SK-N-SH (cell line): Measurements from ENCODE around the gene S100A16.

Source experiments
- EP300 ChIP-seq, 2 experiments: IDR thresholded peaks; 2 replicates each; pipeline versions ENCODE4 v1.4.0 to v1.6.1; 2012; ENCODE audit warnings: borderline replicate concordance in 1 of 2, low read depth in 1 of 2, low read length in 1 of 2
- FOSL2 ChIP-seq: IDR thresholded peaks from 2 replicates; pipeline ENCODE4 v1.4.0; 2012; ENCODE audit warnings: low read depth, mild to moderate bottlenecking, moderate library complexity, borderline replicate concordance
- FOXM1 ChIP-seq: IDR thresholded peaks from 2 replicates; pipeline ENCODE4 v1.4.0; 2012; ENCODE audit warnings: low read depth, mild to moderate bottlenecking
- JUND ChIP-seq: IDR thresholded peaks from 2 replicates; pipeline ENCODE4 v1.4.0; 2012
- POLR2AphosphoS5 ChIP-seq: IDR thresholded peaks from 2 replicates; pipeline ENCODE4 v1.6.1; 2012; ENCODE audit warnings: low read depth, low read length
- RAD21 ChIP-seq: IDR thresholded peaks from 2 replicates; pipeline ENCODE4 v1.6.1; 2012; ENCODE audit warnings: mild to moderate bottlenecking, low read length
- RCOR1 ChIP-seq: fragments of 150-350 bp; IDR thresholded peaks from 2 replicates; pipeline ENCODE4 v1.6.1; 2017; ENCODE audit warnings: antibody characterized with exemption, low read length
- SIN3A ChIP-seq: IDR thresholded peaks from 2 replicates; pipeline ENCODE4 v1.6.1; 2012; ENCODE audit warnings: low read depth, mild to moderate bottlenecking, low read length, moderate library complexity, borderline replicate concordance
- TEAD4 ChIP-seq: IDR thresholded peaks from 2 replicates; pipeline ENCODE4 v1.4.0; 2012; ENCODE audit warnings: mild to moderate bottlenecking, borderline replicate concordance; ENCODE audit not compliant: insufficient read depth
- YY1 ChIP-seq: IDR thresholded peaks from 2 replicates; pipeline ENCODE4 v1.4.0; 2012; ENCODE audit warnings: low read depth, mild to moderate bottlenecking
- TF ChIP-seq, protein P1 (sequence below): fragments of 200-600 bp; sonication (generic); IDR thresholded peaks from 2 replicates; pipeline ENCODE4 v1.6.1; 2017; ENCODE audit warnings: antibody characterized with exemption, mild to moderate bottlenecking, moderate library complexity
- TF ChIP-seq, protein P2 (sequence below): IDR thresholded peaks from 2 replicates; pipeline ENCODE4 v1.4.0; 2012; ENCODE audit warnings: low read depth
- TF ChIP-seq, protein P3 (sequence below): IDR thresholded peaks from 2 replicates; pipeline ENCODE4 v1.6.1; 2012; ENCODE audit warnings: mild to moderate bottlenecking, low read depth, low read length, moderate library complexity
- TF ChIP-seq, protein P4 (sequence below): IDR thresholded peaks from 2 replicates; pipeline ENCODE4 v1.4.0; 2012; ENCODE audit warnings: low read depth, borderline replicate concordance

DNA sequence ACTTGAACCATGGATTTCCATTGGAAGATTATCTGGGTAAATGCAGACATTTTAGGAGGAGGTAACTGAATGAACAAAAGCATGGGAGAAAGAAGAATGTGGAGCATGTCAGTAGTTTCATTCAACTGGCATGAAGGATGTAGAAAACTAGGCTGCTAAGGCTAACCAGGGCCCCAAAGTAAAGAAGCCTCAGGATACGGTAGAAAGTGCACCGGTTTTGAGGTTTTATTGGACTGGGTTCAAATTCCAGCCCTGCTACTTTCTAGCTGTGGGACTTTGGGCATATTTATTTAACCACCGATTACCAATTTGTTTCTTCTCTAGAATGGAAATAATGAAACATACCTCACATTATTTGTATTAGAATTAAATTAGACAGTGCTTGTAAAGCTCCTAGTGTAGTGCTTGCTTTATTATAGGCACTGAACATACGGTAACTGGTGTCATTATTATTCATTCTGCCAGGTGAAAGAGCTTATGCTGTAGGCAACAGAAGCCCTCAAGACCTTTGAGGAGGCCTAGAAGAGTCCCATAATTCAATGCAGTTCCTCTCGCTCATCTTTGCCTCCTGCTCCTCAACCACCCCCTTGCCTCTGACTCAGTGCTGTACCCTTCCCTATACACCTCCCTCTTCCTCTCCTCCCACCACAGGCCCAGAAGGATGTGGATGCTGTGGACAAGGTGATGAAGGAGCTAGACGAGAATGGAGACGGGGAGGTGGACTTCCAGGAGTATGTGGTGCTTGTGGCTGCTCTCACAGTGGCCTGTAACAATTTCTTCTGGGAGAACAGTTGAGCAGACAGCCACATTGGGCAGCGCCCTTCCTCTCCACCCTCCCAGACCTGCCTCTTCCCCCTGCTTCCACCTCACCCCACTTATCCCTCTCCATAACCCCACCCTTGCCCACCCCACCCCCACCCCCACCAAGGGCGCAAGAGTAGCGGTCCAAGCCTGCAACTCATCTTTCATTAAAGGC, 18.4 kb upstream of the S100A16 start:
- TF ChIP-seq EP300 (IDR thresholded peaks at IDR 0.05; ENCODE audit: borderline replicate concordance in 1 of 2, low read depth in 1 of 2, low read length in 1 of 2), result no peak
- TF ChIP-seq RAD21, result no peak
- no peak for TF ChIP-seq FOSL2
- TF ChIP-seq JUND, result no peak
- TF ChIP-seq, protein P1, sequence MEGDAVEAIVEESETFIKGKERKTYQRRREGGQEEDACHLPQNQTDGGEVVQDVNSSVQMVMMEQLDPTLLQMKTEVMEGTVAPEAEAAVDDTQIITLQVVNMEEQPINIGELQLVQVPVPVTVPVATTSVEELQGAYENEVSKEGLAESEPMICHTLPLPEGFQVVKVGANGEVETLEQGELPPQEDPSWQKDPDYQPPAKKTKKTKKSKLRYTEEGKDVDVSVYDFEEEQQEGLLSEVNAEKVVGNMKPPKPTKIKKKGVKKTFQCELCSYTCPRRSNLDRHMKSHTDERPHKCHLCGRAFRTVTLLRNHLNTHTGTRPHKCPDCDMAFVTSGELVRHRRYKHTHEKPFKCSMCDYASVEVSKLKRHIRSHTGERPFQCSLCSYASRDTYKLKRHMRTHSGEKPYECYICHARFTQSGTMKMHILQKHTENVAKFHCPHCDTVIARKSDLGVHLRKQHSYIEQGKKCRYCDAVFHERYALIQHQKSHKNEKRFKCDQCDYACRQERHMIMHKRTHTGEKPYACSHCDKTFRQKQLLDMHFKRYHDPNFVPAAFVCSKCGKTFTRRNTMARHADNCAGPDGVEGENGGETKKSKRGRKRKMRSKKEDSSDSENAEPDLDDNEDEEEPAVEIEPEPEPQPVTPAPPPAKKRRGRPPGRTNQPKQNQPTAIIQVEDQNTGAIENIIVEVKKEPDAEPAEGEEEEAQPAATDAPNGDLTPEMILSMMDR, result no peak
- TF ChIP-seq FOXM1, result no peak
- TF ChIP-seq, protein P2, sequence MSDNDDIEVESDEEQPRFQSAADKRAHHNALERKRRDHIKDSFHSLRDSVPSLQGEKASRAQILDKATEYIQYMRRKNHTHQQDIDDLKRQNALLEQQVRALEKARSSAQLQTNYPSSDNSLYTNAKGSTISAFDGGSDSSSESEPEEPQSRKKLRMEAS, result no peak
- TF ChIP-seq, protein P3, sequence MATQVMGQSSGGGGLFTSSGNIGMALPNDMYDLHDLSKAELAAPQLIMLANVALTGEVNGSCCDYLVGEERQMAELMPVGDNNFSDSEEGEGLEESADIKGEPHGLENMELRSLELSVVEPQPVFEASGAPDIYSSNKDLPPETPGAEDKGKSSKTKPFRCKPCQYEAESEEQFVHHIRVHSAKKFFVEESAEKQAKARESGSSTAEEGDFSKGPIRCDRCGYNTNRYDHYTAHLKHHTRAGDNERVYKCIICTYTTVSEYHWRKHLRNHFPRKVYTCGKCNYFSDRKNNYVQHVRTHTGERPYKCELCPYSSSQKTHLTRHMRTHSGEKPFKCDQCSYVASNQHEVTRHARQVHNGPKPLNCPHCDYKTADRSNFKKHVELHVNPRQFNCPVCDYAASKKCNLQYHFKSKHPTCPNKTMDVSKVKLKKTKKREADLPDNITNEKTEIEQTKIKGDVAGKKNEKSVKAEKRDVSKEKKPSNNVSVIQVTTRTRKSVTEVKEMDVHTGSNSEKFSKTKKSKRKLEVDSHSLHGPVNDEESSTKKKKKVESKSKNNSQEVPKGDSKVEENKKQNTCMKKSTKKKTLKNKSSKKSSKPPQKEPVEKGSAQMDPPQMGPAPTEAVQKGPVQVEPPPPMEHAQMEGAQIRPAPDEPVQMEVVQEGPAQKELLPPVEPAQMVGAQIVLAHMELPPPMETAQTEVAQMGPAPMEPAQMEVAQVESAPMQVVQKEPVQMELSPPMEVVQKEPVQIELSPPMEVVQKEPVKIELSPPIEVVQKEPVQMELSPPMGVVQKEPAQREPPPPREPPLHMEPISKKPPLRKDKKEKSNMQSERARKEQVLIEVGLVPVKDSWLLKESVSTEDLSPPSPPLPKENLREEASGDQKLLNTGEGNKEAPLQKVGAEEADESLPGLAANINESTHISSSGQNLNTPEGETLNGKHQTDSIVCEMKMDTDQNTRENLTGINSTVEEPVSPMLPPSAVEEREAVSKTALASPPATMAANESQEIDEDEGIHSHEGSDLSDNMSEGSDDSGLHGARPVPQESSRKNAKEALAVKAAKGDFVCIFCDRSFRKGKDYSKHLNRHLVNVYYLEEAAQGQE, result no peak
- no peak for TF ChIP-seq YY1
- TF ChIP-seq TEAD4, result no peak
- no peak for TF ChIP-seq POLR2AphosphoS5
- TF ChIP-seq RCOR1, result no peak
- no peak for TF ChIP-seq SIN3A
- TF ChIP-seq, protein P4, sequence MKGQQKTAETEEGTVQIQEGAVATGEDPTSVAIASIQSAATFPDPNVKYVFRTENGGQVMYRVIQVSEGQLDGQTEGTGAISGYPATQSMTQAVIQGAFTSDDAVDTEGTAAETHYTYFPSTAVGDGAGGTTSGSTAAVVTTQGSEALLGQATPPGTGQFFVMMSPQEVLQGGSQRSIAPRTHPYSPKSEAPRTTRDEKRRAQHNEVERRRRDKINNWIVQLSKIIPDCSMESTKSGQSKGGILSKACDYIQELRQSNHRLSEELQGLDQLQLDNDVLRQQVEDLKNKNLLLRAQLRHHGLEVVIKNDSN, result no peak
